Measurements from ENCODE around the gene KCNQ1OT1. TPM values are rescaled to one million over a fixed set of nuclear protein-coding genes. Genes with fewer than 3 reads are reported as not detected.

KCNQ1OT1 gene
- total and polyA plus RNA-seq, 4 donors: 0.05 to 4.9 (median 0.61) TPM

DNA sequence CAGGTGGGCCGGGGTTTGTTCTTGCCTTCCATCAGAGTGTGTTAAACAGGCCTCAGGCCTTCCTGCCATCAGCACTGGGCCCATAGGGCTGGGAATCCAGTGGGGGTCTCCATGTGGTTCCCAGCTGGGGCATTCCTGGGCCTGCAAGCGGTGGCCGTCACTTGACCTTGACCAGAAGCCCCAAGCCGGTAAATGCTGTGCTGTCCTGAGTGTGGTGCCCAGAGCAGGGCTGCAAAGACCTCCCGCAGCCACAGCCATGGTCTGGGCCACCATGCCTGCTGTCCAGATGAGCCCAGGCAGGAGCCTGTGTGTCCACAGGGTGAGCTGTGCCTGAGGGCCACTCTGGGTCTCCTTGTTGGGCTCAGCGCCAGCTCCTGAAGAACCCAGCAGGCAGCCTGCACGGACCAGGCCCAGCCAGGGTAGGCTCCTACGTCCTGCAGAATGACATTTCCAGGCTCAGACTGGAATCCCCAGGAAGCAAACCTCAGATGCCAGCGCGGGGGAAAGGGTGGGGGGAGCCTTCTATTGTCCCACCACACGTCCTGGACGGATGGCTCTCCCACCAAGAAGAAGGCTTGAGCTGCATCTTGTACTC is 117.3 kb downstream of the KCNQ1OT1 start (continued):
- TF ChIP-seq YY1 (IDR thresholded peaks at IDR 0.05) (no peak), RXRA (IDR thresholded peaks at IDR 0.05) (no peak)

DNA sequence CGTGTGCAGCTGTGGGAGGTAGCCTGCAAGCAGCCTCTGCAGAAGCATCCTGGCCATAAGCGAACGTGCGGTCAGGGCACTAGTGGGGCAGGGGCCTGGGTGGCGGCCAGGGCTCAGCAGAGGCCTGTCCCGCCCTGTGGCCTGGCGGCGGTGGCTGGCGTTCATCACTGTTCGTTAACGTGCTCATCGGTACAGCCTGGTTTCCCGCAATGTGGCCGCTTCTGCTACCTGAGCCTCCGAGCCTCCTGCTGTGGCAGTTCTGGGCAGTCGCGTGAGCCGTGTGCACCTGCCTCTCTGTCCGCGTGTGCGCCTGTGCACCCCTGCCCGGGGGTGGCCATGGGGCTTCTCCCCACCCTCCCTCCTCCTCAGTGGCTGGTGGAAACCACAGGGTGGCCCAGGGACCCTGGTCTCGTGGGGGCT is 117.9 kb downstream of the KCNQ1OT1 start:
- no peak overlapping the region for H3K27ac ChIP-seq (ENCODE audit: low read depth in 1 of 2, low read length in 2 of 2)
- no peaks in the 10 kb centered on the region for H3K36me3 ChIP-seq (ENCODE audit: control insufficient read depth in 4 of 4, insufficient read depth in 3 of 4, low read depth in 1 of 4, low read length in 3 of 4)
- no peak overlapping the region for H3K4me3 ChIP-seq (ENCODE audit: low read depth in 1 of 3, low read length in 3 of 3)
- H3K9ac ChIP-seq (ENCODE audit: low read depth in 1 of 2, low read length in 2 of 2): no peak overlapping the region
- no peaks in the 10 kb centered on the region for H3K4me1 ChIP-seq (ENCODE audit: control insufficient read depth in 4 of 4, insufficient read depth in 4 of 4, low read length in 3 of 4)
- WGBS: 95% methylated on average over 23 of the region's 23 CpGs
- H3K9me3 ChIP-seq (ENCODE audit: control insufficient read depth in 4 of 4, low read length in 3 of 4): no peaks in the 10 kb centered on the region
- no peaks in the 10 kb centered on the region for H3K27me3 ChIP-seq (ENCODE audit: control insufficient read depth in 4 of 4, insufficient read depth in 4 of 4, low read length in 3 of 4)
- DNase-seq (ENCODE audit: low spot score): no peak
- TF ChIP-seq, protein P1, sequence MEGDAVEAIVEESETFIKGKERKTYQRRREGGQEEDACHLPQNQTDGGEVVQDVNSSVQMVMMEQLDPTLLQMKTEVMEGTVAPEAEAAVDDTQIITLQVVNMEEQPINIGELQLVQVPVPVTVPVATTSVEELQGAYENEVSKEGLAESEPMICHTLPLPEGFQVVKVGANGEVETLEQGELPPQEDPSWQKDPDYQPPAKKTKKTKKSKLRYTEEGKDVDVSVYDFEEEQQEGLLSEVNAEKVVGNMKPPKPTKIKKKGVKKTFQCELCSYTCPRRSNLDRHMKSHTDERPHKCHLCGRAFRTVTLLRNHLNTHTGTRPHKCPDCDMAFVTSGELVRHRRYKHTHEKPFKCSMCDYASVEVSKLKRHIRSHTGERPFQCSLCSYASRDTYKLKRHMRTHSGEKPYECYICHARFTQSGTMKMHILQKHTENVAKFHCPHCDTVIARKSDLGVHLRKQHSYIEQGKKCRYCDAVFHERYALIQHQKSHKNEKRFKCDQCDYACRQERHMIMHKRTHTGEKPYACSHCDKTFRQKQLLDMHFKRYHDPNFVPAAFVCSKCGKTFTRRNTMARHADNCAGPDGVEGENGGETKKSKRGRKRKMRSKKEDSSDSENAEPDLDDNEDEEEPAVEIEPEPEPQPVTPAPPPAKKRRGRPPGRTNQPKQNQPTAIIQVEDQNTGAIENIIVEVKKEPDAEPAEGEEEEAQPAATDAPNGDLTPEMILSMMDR (IDR thresholded peaks at IDR 0.05; ENCODE audit: low read depth, low read length, missing input control): no peak
- TF ChIP-seq HNF4A (conservative IDR thresholded peaks at IDR 0.05) (no peak), JUND (IDR thresholded peaks at IDR 0.05) (no peak), EGR1 (IDR thresholded peaks at IDR 0.05; ENCODE audit: low read depth in 2 of 2) (no peak), YY1 (IDR thresholded peaks at IDR 0.05) (no peak), NR2F2 (IDR thresholded peaks at IDR 0.05) (no peak), SP1 (IDR thresholded peaks at IDR 0.05) (no peak), FOXA1 (IDR thresholded peaks at IDR 0.05) (no peak), RAD21 (IDR thresholded peaks at IDR 0.05) (no peak), GABPA (IDR thresholded peaks at IDR 0.05 in 1 of 2, conservative IDR thresholded peaks at IDR 0.05 in 1 of 2) (no peak)
- TF ChIP-seq, protein P2, sequence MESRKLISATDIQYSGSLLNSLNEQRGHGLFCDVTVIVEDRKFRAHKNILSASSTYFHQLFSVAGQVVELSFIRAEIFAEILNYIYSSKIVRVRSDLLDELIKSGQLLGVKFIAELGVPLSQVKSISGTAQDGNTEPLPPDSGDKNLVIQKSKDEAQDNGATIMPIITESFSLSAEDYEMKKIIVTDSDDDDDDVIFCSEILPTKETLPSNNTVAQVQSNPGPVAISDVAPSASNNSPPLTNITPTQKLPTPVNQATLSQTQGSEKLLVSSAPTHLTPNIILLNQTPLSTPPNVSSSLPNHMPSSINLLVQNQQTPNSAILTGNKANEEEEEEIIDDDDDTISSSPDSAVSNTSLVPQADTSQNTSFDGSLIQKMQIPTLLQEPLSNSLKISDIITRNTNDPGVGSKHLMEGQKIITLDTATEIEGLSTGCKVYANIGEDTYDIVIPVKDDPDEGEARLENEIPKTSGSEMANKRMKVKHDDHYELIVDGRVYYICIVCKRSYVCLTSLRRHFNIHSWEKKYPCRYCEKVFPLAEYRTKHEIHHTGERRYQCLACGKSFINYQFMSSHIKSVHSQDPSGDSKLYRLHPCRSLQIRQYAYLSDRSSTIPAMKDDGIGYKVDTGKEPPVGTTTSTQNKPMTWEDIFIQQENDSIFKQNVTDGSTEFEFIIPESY (IDR thresholded peaks at IDR 0.05): no peak
- TF ChIP-seq, protein P3, sequence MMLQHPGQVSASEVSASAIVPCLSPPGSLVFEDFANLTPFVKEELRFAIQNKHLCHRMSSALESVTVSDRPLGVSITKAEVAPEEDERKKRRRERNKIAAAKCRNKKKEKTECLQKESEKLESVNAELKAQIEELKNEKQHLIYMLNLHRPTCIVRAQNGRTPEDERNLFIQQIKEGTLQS (IDR thresholded peaks at IDR 0.05): no peak
- TF ChIP-seq, protein P4, sequence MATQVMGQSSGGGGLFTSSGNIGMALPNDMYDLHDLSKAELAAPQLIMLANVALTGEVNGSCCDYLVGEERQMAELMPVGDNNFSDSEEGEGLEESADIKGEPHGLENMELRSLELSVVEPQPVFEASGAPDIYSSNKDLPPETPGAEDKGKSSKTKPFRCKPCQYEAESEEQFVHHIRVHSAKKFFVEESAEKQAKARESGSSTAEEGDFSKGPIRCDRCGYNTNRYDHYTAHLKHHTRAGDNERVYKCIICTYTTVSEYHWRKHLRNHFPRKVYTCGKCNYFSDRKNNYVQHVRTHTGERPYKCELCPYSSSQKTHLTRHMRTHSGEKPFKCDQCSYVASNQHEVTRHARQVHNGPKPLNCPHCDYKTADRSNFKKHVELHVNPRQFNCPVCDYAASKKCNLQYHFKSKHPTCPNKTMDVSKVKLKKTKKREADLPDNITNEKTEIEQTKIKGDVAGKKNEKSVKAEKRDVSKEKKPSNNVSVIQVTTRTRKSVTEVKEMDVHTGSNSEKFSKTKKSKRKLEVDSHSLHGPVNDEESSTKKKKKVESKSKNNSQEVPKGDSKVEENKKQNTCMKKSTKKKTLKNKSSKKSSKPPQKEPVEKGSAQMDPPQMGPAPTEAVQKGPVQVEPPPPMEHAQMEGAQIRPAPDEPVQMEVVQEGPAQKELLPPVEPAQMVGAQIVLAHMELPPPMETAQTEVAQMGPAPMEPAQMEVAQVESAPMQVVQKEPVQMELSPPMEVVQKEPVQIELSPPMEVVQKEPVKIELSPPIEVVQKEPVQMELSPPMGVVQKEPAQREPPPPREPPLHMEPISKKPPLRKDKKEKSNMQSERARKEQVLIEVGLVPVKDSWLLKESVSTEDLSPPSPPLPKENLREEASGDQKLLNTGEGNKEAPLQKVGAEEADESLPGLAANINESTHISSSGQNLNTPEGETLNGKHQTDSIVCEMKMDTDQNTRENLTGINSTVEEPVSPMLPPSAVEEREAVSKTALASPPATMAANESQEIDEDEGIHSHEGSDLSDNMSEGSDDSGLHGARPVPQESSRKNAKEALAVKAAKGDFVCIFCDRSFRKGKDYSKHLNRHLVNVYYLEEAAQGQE (IDR thresholded peaks at IDR 0.05): no peak
